Breast epithelium (tissue), 4 donors: ENCODE results near the gene NUDT21. TPM values are rescaled to one million over a fixed set of nuclear protein-coding genes. Genes with fewer than 3 reads are reported as not detected.

Experiments
- DNase-seq, 2 donors: peaks; one replicate each; pipeline ENCODE4 v3.0.0-alpha.2; 2019; ENCODE audit warnings: low spot score in 2 of 2
- H3K27ac ChIP-seq, 2 donors: fragments of 200-600 bp; sonication (generic) in 1 of 2; one replicate each; pipeline ENCODE4 v1.5.1; 2016 to 2019; ENCODE audit warnings: mild to moderate bottlenecking in 1 of 2
- H3K27me3 ChIP-seq, 2 donors: fragments of 200-600 bp; sonication (generic) in 1 of 2; one replicate each; pipeline versions ENCODE4 v1.5.1 to v1.6.0; 2017 to 2019; ENCODE audit warnings: control low read depth in 1 of 2, mild to moderate bottlenecking in 1 of 2
- H3K36me3 ChIP-seq: fragments of 200-600 bp; one replicate; pipeline ENCODE4 v1.5.1; 2019
- H3K4me1 ChIP-seq, 2 donors: fragments of 200-600 bp; sonication (generic); one replicate each; pipeline ENCODE4 v1.5.1; 2016 to 2019; ENCODE audit warnings: control low read depth in 1 of 2
- H3K4me3 ChIP-seq, 3 donors: fragments of 200-600 bp; sonication (generic); 1 replicate in 2 of 3; 2 replicates in 1 of 3; pipeline ENCODE4 v1.5.1; 2016 to 2019; ENCODE audit warnings: mild to moderate bottlenecking in 3 of 3, moderate library complexity in 2 of 3
- H3K9me3 ChIP-seq, 2 donors: fragments of 200-600 bp; sonication (generic) in 1 of 2; one replicate each; pipeline ENCODE4 v1.5.1; 2016 to 2019; ENCODE audit warnings: control low read depth in 1 of 2
- POLR2A ChIP-seq: fragments of 450-650 bp; IDR thresholded peaks from one replicate; pipeline ENCODE4 v1.6.1; 2016; ENCODE audit warnings: antibody characterized with exemption, mild to moderate bottlenecking, moderate library complexity
- POLR2AphosphoS5 ChIP-seq, 3 donors: sonication (generic); formaldehyde crosslinking; IDR thresholded peaks; one replicate each; pipeline ENCODE4 v1.6.1; 2017; ENCODE audit warnings: antibody characterized with exemption in 3 of 3
- intact Hi-C: fragments of 100-400 bp; cut with DNase I; formaldehyde crosslinking; loops from one replicate; pipeline ENCODE4 v1.15.1; 2023; ENCODE audit warnings: low total_unique reads
- total RNA-seq, 3 donors: library from RNA; depleted of rRNA; stranded (reverse); fragments of >200 nt; gene quantifications; one replicate each; pipeline ENCODE4 v1.1.0, GENCODE V29; 2016
- TF ChIP-seq, protein P1 (sequence below), 3 donors: fragments of 450-650 bp; IDR thresholded peaks; one replicate each; pipeline ENCODE4 v1.5.1; 2016 to 2017; ENCODE audit warnings: antibody characterized with exemption in 3 of 3, mild to moderate bottlenecking in 3 of 3, moderate library complexity in 3 of 3

Gene NUDT21
- total RNA-seq, 3 donors from 2014 or later: 53.9 to 65.3 (median 54.1) TPM

DNA sequence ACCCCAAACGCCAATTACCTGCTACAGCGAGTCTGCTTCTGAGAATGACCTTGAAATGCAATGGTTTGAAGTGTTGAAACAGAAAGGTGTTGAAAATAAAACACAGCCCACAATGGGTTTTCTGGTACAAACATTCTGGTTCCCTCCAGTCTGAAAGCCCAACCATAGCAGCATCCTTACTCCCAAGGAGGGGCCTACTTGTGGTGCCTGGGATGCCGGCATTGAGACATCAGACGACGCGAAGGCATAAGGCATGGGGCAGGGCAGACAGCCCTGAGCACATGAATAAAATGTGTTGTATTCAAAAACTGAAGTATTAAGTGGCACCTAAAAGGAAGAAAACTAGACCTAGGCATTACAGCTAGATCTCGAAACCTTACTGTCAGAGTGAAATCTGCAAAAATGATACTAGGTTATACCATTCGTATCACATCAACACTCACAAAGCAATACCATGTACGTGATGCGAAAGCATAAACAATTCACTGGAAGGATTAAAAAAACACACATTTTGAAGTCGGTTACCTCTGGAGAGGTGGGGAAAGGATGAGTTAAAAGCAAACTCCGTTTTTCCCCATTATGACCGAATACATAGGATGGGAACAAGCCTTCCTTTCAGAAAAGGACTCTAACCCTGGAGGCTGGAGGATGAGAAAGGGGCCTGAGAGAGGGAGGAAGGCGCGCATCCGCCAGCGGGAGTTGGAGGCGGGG, 702 bp downstream of the NUDT21 start:
- Histone ChIP-seq H3K27me3 (no peaks in the 10 kb centered on the region), H3K27ac (peak overlapping the region; percentile 76 to 90), H3K4me1 (peaks cover 6 to 19% of the 10 kb centered on the region in 2 donors), H3K9me3 (no peaks in the 10 kb centered on the region), H3K36me3 (no peaks in the 10 kb centered on the region), H3K4me3 (peak overlapping the region; percentile 69 to 98 (median 97))
- DNase-seq: no peak
- TF ChIP-seq, protein P1, sequence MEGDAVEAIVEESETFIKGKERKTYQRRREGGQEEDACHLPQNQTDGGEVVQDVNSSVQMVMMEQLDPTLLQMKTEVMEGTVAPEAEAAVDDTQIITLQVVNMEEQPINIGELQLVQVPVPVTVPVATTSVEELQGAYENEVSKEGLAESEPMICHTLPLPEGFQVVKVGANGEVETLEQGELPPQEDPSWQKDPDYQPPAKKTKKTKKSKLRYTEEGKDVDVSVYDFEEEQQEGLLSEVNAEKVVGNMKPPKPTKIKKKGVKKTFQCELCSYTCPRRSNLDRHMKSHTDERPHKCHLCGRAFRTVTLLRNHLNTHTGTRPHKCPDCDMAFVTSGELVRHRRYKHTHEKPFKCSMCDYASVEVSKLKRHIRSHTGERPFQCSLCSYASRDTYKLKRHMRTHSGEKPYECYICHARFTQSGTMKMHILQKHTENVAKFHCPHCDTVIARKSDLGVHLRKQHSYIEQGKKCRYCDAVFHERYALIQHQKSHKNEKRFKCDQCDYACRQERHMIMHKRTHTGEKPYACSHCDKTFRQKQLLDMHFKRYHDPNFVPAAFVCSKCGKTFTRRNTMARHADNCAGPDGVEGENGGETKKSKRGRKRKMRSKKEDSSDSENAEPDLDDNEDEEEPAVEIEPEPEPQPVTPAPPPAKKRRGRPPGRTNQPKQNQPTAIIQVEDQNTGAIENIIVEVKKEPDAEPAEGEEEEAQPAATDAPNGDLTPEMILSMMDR (IDR thresholded peaks at IDR 0.05): no peak
- TF ChIP-seq POLR2A (no peak), POLR2AphosphoS5 (IDR thresholded peaks at IDR 0.05) (no peak)
- intact Hi-C loops: no loop called here

DNA sequence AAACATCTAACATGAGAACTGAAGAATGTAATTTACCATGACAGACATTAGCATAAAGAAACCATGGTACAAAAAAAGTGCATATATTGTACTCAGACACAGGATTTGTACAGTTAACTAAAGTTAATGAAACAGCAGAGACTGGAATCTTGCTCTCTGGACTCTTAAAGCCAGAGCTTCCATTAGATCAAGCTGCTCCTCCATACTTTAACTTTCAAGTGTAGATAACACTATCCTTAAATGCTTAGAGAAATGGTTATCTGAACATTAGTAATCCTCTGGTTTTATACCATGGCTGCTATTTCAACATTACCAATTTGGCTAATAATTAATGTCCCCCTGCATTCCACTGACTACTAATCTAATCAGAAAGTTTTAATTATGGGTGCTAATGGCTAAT, 3.1 kb downstream of the NUDT21 start:
- Histone ChIP-seq H3K4me1 (peaks cover 6 to 19% of the 10 kb centered on the region in 2 donors), H3K27me3 (no peaks in the 10 kb centered on the region), H3K27ac (no peak overlapping the region), H3K4me3 (no peak overlapping the region), H3K9me3 (no peaks in the 10 kb centered on the region), H3K36me3 (peaks cover 5% of the 10 kb centered on the region)
- intact Hi-C loops: no loop called here
- DNase-seq: no peak
- TF ChIP-seq, protein P1 (IDR thresholded peaks at IDR 0.05): no peak
- no peak for TF ChIP-seq POLR2AphosphoS5 (IDR thresholded peaks at IDR 0.05)
- TF ChIP-seq POLR2A: no peak

DNA sequence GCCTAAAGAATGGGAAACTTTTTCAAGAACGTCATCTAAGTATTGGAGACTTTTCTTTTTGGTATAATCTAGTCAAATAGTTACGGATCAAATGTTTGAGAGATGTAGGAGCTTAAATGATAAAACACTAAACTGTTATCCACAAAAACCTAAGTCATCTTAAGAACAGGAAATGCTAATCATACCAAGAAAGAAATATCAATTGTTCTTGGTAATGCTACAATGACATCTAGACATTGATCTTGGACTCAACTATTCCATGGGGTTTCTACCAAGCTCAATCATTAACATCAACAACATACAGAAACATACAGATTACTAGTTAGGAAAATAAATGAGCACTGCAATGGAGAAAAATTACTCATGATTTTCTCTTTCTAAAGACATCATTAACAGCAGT, 3.8 kb downstream of the NUDT21 start:
- Histone ChIP-seq H3K9me3 (no peaks in the 10 kb centered on the region), H3K4me3 (no peak overlapping the region), H3K4me1 (peaks cover 1 to 16% of the 10 kb centered on the region in 2 donors), H3K27ac (no peak overlapping the region), H3K27me3 (no peaks in the 10 kb centered on the region), H3K36me3 (peaks cover 5% of the 10 kb centered on the region)
- intact Hi-C loops: no loop called here
- TF ChIP-seq POLR2A (no peak), POLR2AphosphoS5 (IDR thresholded peaks at IDR 0.05) (no peak)
- TF ChIP-seq, protein P1 (IDR thresholded peaks at IDR 0.05): no peak
- no peak for DNase-seq

DNA sequence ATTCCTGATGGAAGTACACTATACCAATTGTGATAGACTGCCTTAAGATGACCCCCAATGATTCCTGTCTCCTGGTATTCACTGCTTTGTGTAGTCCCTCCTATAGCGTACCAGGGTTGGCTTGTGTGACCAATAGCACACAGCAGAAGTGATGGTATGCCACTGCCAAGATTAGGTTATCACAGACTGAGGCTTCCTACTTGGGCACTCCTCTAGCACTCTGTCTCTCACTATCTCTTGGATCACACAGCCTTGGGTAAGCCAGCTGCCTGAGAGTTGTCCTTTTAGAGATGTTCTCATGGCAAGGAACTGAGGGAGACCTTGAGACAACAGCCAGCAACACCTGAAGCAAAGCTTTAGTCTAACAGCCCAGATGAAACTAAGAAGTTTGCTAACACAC, 13.1 kb downstream of the NUDT21 start:
- H3K4me1 ChIP-seq: no peaks in the 10 kb centered on the region
- no peak overlapping the region for H3K27ac ChIP-seq
- H3K9me3 ChIP-seq: no peaks in the 10 kb centered on the region
- H3K27me3 ChIP-seq: no peaks in the 10 kb centered on the region
- intact Hi-C loops: no loop called here
- TF ChIP-seq POLR2AphosphoS5 (IDR thresholded peaks at IDR 0.05) (no peak), POLR2A (no peak)
- no peak overlapping the region for H3K4me3 ChIP-seq
- DNase-seq: no peak
- peaks cover 10% of the 10 kb centered on the region for H3K36me3 ChIP-seq

GRCh38 chr16:56436258-56436657, 14.9 kb downstream of the NUDT21 start:
- Histone ChIP-seq H3K27ac (no peak overlapping the region), H3K4me3 (no peak overlapping the region), H3K9me3 (no peaks in the 10 kb centered on the region), H3K36me3 (peaks cover 10% of the 10 kb centered on the region), H3K27me3 (no peaks in the 10 kb centered on the region), H3K4me1 (no peaks in the 10 kb centered on the region)
- no peak for DNase-seq
- intact Hi-C loops: no loop called here
- TF ChIP-seq POLR2AphosphoS5 (IDR thresholded peaks at IDR 0.05) (no peak), POLR2A (no peak)
- TF ChIP-seq, protein P1 (IDR thresholded peaks at IDR 0.05): no peak
